CD4-positive, alpha-beta T cell treated with Interleukin-6 at 100 ng/mL for 8 hours (primary cell): Measurements from ENCODE around the gene CCDC91.
"Not testable (repeated sequence)": the region's sequence is repeated elsewhere in the genome, so short reads cannot be mapped to it uniquely, and the experiment has no call there.

Experiments used
- DNase-seq: peaks from one replicate; pipeline ENCODE4 v3.0.0-alpha.2; 2020; ENCODE audit warnings: mixed read lengths, low spot score

Gene CCDC91

GRCh38 chr12:28184375-28184774 lies 5.9 kb upstream of the CCDC91 start:
- no peak for DNase-seq

- DNase-seq: no peak
Observed at GRCh38 chr12:28186500-28186899, 3.8 kb upstream of the CCDC91 start.

- peak; percentile 16 for DNase-seq
Observed at GRCh38 chr12:28189784-28190320, 404 bp upstream of the CCDC91 start.

- peak; percentile 39 for DNase-seq
Observed at GRCh38 chr12:28191051-28192048, 1.1 kb downstream of the CCDC91 start.

- no peak for DNase-seq
Observed at GRCh38 chr12:28192125-28192524, 1.9 kb downstream of the CCDC91 start.

- DNase-seq: not testable (repeated sequence)
Observed at GRCh38 chr12:28194621-28195020, 4.4 kb downstream of the CCDC91 start.

- DNase-seq: not testable (repeated sequence)
Observed at GRCh38 chr12:28201136-28201535, 10.9 kb downstream of the CCDC91 start.

- no peak for DNase-seq
Observed at GRCh38 chr12:28202374-28203130, 12.3 kb downstream of the CCDC91 start.

GRCh38 chr12:28209782-28210181 lies 19.5 kb downstream of the CCDC91 start:
- no peak for DNase-seq

- DNase-seq: no peak
Observed at GRCh38 chr12:28212182-28212581, 21.9 kb downstream of the CCDC91 start.

- DNase-seq: no peak
Observed at GRCh38 chr12:28215021-28215420, 24.8 kb downstream of the CCDC91 start.

GRCh38 chr12:28216016-28216415 lies 25.8 kb downstream of the CCDC91 start:
- DNase-seq: no peak

- no peak for DNase-seq
Observed at GRCh38 chr12:28217805-28218204, 27.5 kb downstream of the CCDC91 start.

- no peak for DNase-seq
Observed at GRCh38 chr12:28218875-28219274, 28.6 kb downstream of the CCDC91 start.

GRCh38 chr12:28219827-28220226 lies 29.6 kb downstream of the CCDC91 start:
- no peak for DNase-seq

- DNase-seq: peak; percentile 54
Observed at GRCh38 chr12:28222081-28222700, 31.9 kb downstream of the CCDC91 start.

- DNase-seq: peak; percentile 12
Observed at GRCh38 chr12:28223025-28223554, 32.8 kb downstream of the CCDC91 start.

GRCh38 chr12:28223858-28224257 lies 33.6 kb downstream of the CCDC91 start:
- DNase-seq: no peak

- no peak for DNase-seq
Observed at GRCh38 chr12:28226705-28227104, 36.4 kb downstream of the CCDC91 start.

- DNase-seq: no peak
Observed at GRCh38 chr12:28227251-28227650, 37.0 kb downstream of the CCDC91 start.

- no peak for DNase-seq
Observed at GRCh38 chr12:28231248-28231647, 41.0 kb downstream of the CCDC91 start.
